GM21576 (cell line): Measurements from ENCODE around the gene PCK2.
A peak's percentile ranks its signal among the peaks of the same experiment; 100 is the strongest.

ENCODE experiments used
- ATAC-seq: cut with Tn5 transposase; IDR thresholded peaks from one replicate; pipeline ENCODE4 v1.9.1; 2021; ENCODE audit warnings: mild to moderate bottlenecking, moderate library complexity; ENCODE audit not compliant: unreplicated experiment

Gene PCK2

GRCh38 chr14:24114532-24115421, 20.7 kb downstream of the PCK2 start, which contains the start of the genes DCAF11 and NRL:
Gene DCAF11 (plus strand): TSS chr14:24114777. CDS start chr14:24115595, 818 bp downstream.
Gene NRL (minus strand): TSS chr14:24114949. CDS start chr14:24082848, 32,101 bp downstream.
- ATAC-seq = peak; percentile 85

DNA sequence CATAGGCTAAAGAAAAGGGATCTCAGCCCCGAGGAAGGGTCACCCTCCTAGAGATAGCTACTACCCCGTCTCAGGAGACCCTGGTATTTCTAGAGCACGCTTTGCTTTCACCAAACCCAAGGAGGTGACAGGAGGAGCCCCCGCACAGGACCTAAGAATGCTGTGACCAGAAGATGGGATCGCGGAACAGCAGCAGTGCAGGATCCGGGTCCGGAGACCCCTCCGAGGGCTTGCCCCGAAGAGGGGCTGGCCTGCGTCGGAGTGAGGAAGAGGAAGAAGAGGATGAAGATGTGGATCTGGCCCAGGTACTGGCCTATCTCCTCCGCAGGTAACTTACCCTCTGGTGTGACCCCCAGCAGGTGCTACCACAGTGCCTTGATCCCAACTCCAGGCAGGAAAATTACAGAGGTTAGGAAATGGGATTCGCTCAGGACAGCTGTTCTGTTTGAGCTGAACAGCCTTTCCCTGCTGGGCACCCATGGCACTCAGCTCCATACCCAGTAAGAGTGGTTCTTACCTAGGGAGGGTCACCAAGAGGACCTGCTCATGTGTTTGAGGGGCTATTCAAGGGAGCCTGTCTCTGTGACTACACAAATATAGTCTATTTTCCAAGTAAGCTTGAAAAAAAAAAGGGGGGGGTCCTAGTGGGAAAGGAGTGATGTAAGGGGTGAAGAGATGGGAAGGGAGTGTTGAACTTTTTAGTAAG, 21.5 kb downstream of the PCK2 start:
- no peak for ATAC-seq

GRCh38 chr14:24116128-24116814, 22.2 kb downstream of the PCK2 start:
- no peak for ATAC-seq

- no peak for ATAC-seq
These were observed 23.1 kb downstream of the PCK2 start for GRCh38 chr14:24117179-24117578.

DNA sequence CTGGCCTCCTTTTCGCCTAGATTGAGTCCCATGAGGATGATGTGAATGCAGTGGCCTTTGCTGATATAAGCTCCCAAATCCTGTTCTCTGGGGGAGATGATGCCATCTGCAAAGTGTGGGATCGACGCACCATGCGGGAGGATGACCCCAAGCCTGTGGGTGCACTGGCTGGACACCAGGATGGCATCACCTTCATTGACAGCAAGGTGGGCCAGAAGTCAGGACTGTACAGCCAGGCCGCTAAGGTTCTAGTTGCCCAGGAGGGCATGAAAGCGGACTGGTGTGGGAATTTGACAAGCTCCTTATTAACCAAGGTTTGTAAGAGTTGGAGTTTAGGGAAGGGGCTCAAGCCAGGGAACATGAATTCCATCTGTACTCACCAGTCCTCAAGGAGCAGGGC, 25.6 kb downstream of the PCK2 start:
- no peak for ATAC-seq

- no peak for ATAC-seq
These were observed 27.1 kb downstream of the PCK2 start for GRCh38 chr14:24121210-24121609.

DNA sequence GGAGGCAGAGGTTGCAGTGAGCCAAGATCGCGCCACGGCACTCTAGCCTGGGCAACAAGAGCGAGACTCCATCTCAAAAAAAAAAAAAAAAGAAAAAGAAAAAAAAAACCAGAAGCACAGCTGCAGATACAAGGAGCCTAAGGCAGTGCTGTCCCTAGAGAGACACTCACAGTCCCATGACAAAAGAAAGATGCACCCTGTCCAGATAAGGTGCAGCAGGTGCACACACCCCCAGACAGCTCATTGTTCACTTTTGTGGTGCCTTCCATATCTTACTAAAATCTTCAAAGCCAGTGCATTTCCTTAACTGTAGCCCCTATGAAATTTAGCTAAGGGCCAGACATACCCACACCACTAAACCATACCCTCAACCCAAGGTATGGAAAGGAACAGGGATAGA, 28.3 kb downstream of the PCK2 start:
- no peak for ATAC-seq

DNA sequence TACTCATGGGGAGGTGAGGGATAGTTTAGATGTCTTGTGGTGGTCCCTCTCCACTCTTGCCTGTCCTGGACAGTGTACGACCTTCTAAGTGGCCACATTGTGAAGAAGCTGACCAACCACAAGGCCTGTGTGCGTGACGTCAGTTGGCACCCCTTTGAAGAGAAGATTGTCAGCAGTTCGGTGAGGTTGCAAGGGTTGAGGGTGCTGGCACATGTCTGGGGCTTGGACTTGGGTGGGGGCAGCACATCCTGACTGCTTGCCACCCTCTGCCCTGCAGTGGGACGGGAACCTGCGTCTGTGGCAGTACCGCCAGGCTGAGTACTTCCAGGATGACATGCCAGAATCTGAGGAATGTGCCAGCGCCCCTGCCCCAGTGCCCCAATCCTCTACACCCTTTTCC, 28.8 kb downstream of the PCK2 start:
- no peak for ATAC-seq

DNA sequence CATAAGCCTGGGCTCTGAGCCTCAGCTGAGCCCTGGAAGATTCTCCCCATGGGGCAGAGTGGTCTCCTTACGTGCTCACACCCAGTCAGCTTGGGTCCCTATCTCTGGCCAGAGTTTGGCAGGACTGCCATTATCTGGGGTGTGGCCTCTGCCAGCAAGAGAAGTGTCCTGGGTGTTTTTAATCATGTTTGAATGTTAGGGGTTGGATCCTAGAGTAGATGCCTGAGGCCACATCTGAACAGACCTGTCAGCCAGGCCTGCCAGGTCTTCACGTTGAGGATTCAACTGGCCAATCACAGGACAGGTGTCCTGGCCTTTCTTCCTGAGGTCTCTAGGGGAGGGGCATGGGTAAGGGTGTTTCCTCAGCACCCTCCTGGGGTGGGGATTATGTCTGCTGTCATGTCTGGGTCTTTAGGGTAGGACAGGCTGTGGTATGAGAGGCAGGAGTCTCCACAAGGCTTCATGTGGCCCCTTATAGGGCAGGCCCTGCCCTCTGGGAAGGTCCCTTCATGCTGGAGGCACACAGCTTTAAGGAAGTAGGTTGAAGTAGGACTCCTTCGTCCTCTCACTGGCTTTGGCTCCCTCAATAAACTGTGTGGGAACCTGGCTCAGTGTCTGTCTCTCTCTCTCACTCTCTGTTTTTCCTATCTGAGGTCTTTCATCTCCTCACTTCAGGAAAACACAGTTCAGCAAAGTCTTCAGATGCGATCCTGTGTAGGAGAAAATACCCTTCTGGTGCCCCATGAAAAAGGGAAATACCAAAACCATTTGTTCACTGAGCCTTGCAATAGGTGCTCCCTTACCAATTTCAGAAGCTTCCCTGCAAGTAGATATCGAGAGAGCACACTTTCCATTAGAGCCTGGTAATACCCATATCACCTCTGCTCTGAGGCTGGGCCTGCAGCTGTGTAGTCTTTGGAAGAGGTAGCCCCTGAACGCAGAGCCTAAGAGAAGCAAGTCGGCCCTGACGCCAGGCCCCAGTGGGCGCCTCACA, 29.6 kb downstream of the PCK2 start:
- ATAC-seq = peak; percentile 53

- no peak for ATAC-seq
These were observed 32.8 kb downstream of the PCK2 start for GRCh38 chr14:24126939-24127338.

- no peak for ATAC-seq
These were observed 33.6 kb downstream of the PCK2 start for GRCh38 chr14:24127673-24128072.

DNA sequence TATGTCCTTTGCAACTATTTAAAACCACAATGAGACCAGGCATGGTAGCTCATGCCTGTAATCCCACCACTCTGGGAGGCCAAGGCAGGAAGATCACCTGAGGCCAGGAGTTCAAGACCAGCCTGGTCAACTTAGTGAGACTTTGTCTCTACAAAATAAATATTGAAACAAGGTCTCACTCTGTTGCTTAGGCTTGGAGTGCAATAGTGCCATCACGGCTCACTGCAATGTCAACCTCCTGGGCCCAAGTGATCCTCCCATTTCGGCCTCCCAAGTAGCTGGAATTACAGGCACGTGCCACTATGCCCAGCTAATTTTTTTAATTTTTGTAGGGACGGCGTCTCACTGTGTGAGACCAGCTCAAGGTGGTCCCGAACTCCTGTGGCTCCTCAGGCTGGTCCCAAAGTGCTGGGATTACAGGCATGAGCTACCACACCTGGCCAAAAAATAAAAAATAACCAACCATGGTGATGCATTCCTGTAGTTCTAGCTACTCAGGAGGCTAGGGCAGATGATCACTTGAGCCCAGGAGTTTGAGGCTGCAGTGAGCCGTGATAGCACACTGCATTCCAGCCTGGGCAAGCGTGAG, 35.4 kb downstream of the PCK2 start:
- no peak for ATAC-seq

- ATAC-seq = no peak
These were observed 36.2 kb downstream of the PCK2 start, which contains the start of gene FITM1 for GRCh38 chr14:24130380-24130716. Gene FITM1 (plus strand): TSS chr14:24130659. CDS start chr14:24131564, 905 bp downstream.

DNA sequence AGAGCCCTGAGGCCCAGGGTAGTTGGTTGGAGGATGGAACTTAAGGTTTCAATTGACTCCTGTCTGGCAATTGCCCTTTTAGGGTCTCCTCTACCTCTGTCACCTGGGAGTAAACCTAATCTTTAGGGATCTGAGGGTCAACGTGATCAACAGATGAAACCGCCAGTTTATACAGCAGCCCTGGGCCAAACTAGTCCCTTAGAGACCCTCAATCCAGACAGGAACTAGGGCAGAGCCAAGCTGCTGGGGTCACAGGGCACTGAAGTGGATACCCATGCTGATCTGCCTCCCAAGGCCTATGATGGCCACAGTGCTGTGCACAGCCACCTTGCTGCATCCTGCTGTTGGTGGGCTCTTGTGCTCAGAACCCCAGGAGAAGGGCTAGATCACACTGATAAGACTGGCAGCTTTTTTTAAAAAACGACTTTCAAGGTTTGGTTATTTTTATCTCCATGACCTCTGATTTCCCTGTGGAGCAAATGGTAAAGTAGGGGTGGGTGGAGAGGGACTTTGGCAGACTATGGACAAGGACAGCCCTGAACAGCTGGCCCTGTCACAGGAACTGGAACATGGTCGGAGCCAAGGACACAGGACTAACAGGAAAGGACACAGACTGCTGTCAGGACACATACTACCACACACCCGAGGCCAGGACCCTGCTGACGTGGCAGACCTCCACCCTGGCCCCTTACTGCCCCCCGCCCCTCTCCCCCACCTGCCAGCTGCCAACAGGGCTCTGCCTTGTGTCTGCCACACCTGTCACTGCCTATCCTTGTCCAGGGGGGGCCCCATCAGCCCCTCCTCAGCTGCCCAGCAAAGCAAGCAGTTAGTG, 36.8 kb downstream of the PCK2 start:
- no peak for ATAC-seq

DNA sequence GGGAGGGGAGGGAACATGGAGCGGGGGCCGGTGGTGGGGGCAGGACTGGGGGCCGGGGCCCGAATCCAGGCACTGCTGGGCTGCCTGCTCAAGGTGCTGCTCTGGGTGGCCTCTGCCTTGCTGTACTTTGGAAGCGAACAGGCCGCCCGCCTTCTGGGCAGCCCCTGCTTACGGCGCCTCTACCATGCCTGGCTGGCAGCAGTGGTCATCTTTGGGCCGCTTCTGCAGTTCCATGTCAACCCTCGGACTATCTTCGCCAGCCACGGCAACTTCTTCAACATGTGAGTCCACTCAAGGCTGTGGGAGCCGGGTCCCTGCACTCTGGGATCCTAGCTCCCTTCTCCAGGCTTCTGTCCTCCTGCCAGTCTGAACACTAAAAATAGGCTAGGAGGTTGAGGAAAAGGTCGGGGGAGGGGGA, 37.4 kb downstream of the PCK2 start:
- ATAC-seq = no peak

GRCh38 chr14:24132061-24132685, 38.1 kb downstream of the PCK2 start:
- no peak for ATAC-seq

DNA sequence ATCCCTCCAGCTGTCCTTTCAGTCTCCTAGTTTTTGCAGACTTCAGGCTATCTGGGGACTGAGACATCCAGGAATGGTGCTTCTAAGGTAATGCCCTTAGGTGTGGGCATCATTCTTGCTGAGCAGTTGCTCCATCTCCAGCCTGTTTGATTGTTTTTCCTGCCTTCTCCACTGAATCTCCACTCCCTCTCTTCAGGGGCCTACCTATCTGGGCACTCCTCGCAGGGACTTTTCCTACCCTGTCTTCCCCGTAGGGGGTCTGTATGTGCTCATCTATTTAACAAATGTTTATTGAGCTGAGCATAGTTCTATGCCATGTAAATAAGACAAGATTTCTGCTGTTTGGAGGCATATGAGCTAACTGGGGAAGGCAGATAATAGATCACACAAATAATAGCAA, 38.9 kb downstream of the PCK2 start:
- ATAC-seq = no peak

DNA sequence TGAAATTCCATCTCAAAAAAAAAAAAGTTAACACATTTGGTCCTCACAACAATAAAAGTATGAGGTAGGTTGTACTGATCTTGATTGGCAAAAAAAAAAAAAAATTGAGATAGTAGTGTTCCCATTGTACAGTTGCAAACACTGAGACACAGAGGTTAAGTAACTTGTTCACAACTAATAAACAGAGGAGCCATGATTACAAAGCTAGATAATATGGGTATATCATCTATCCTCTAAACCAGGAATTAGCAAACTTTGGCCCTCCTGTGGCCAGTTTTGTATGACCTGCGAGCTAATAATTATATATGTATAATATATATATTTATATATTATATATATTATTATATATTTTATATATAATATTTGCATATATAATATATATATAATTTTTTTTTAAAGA, 39.6 kb downstream of the PCK2 start:
- ATAC-seq = no peak

GRCh38 chr14:24135584-24135833, 41.4 kb downstream of the PCK2 start:
- ATAC-seq = no peak
